Measurements from ENCODE around the gene HACD4.

Gene HACD4

GRCh38 chr9:21031091-21031807 is at the start of gene HACD4:
HACD4 (minus strand) TSS chr9:21031640; CDS start chr9:21031590, 50 bp downstream.
- peak; percentile 47 for DNase-seq (ENCODE audit: low read depth)

DNA sequence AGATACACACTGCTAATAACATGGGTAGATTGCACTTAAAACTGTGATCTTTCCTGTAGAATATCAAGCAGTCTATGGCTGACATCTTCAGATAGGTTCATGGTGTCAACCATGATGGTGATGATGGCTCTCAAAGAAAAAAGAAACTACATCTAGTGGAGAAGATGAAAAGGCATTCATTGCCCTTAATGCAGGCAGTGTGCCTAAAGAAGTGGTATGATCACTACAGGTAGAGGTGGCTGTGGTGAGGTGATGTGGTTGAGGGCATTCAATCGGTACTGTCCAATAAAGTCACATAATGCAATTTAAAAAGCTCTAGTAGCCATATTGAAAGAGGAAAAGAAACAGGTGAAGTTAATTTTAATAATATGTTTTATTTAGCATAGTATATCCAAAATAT is 49.4 kb upstream of the HACD4 start:
- DNase-seq (ENCODE audit: low read depth), result no peak

DNA sequence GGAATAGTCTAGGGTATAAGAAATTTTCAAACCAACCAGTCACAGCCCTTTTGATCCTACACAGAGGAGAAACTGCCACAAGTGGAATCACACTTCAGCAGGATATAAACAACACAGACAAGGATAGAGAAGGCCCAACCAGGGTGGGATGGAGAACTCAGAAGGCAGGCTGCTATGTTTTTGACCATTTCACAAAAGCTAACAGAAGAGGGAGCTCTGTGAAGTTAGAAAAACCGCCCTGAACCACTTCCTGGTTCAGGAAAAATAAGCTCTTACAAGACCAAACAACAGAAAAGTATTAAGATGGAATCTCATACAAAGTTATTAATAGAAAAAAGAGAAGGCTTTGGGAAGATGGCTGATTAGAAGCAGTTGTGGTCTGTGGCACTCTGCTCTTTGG is 47.3 kb upstream of the HACD4 start:
- no peak for DNase-seq (ENCODE audit: low read depth)

DNA sequence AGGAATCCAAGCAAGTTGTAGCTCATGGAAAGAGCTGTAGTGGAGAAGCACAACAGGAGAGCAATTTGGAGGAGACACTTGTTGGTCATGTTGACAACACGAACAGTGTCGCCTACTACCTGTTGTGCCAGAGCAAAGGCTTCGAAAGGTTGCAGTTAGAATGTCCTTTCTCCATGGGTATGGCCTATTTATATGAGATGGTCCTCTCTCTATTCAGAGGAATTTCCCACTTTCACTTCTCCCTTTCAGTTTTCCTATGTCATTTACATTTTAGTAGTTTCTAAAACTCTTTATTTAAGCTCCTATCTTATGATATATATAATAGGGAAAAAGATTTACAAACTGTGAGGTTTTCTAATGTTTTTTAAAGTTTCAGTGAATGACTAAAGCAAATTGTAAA is 46.3 kb upstream of the HACD4 start, which contains the start of gene IFNB1:
IFNB1 (minus strand) TSS at position 162 of the 400 bp plus-strand sequence; CDS start at position 89, 73 bp downstream.
- no peak for DNase-seq (ENCODE audit: low read depth)

GRCh38 chr9:21075484-21075883 is 44.0 kb upstream of the HACD4 start:
- no peak for DNase-seq (ENCODE audit: low read depth)

DNA sequence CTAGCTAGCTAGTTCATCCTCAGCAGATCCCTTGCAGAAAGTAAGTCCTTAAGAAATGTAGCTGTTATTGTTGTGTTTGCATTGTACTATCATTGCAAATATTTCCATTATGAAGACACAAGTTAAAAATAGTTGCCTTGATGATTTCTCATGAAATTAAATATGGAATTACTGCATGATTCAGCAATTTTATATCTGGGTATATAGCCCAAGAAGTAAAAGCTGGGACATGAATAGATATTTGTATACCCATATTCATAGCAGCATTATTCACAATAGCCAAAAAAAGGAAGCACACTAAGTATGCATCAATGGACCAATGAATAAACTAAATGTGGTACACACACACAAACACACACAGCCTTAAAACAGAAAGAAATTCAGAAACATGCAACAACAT is 39.5 kb upstream of the HACD4 start:
- no peak for DNase-seq (ENCODE audit: low read depth)

DNA sequence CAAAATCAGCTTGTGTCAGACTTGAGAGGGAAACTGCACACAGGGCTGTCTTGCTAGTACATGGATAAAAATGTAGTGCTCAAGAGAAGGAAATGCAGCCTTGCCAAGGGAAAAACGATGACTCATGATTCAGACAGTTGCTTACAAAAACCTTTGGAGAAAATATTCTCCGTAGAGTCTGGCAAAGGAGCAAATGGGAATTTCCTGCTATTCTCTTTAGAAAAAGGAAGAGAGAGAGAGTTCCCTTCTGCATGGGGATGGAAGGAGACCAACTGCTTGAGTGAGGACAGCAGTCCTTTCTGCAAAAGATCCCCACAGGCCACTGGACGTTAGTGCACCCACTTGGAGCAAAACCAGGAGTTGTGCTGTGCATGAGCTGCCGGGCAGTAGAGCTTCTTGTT is 38.7 kb upstream of the HACD4 start:
- DNase-seq (ENCODE audit: low read depth), result no peak

- no peak for DNase-seq (ENCODE audit: low read depth)
Observed at GRCh38 chr9:21060919-21061561, 29.6 kb upstream of the HACD4 start.

DNA sequence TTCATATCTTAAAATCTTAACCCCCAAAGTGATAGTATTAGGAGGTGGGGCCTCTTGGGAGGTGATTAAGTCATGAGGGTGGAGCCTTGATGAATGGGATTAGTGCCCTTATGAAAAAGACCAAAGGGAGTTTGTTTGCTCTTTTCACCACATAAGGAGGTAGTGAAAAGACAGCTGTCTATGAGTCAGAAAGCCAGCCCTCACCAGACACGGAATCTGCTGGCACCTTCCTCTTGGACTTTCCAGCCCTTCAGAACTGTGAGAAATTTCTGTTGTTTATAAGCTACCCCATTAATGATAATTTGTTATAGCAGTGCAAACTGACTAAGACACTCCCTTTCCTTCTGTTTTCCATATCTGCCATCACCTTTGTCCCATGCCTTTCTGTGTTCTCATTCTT is 25.5 kb upstream of the HACD4 start:
- DNase-seq (ENCODE audit: low read depth), result no peak

DNA sequence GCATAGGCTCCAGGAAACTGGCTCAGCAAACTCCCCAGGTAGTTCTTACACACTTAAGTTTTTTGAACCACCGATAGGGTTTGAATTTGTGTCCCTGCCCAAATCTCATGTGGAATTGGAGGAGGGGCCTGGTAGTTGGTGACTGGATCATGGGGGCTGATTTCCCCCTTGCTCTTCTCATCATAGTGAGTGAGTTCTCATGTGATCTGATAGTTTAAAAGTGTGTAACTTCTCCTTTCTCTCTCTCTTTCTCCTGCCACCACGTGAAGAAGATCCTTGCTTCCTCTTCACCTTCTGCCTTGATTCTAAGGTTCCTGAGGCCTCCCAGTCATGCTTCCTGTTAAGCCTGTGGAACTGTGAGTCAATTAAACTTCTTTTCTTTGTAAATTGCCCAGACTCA is 22.4 kb upstream of the HACD4 start:
- no peak for DNase-seq (ENCODE audit: low read depth)

DNA sequence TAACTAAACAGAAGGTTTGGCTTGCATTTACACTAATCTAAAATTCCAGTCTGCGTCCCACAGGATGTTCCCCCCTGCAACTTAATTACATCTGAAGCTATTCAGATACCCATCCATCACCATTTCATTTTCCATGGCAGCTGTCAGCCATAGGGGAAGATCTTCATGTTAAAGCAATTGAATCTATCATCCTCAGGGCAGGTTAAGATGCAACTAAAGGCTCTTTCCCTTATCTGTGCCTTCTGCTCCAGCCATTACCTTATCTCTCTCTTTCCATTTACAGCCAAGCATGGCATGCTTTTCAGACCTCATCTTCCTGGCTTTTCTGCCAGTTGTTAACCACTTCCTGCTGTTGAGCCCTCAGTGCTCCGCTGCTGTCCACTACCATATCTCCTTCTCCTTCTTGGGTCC is 15.8 kb upstream of the HACD4 start:
- no peak for DNase-seq (ENCODE audit: low read depth)

- DNase-seq (ENCODE audit: low read depth), result no peak
Observed at GRCh38 chr9:21043841-21044240, 12.4 kb upstream of the HACD4 start.

DNA sequence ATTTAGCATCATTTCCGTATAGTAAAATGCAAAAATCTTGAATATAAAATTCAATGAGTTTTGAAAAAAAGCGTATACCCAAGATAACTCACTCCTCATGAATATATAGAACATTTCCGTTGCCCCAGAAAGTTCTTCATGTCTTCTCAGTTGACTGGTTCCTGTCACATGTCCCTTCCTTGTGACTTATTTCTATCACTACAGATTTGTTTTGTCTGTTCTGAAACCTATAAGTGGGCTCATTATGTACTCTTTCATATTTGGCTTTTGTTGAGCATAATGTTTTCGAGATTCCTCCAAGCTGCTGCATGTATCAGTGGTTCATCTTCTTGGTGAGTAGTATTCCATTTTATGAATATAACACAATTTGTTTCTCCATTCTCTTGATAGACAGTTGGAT is 11.0 kb upstream of the HACD4 start:
- no peak for DNase-seq (ENCODE audit: low read depth)

- DNase-seq (ENCODE audit: low read depth), result no peak
Observed at GRCh38 chr9:21039302-21039701, 7.9 kb upstream of the HACD4 start.

- no peak for DNase-seq (ENCODE audit: low read depth)
Observed at GRCh38 chr9:21037278-21037677, 5.8 kb upstream of the HACD4 start.

- DNase-seq (ENCODE audit: low read depth), result no peak
Observed at GRCh38 chr9:21031808-21032183, 356 bp upstream of the HACD4 start.

DNA sequence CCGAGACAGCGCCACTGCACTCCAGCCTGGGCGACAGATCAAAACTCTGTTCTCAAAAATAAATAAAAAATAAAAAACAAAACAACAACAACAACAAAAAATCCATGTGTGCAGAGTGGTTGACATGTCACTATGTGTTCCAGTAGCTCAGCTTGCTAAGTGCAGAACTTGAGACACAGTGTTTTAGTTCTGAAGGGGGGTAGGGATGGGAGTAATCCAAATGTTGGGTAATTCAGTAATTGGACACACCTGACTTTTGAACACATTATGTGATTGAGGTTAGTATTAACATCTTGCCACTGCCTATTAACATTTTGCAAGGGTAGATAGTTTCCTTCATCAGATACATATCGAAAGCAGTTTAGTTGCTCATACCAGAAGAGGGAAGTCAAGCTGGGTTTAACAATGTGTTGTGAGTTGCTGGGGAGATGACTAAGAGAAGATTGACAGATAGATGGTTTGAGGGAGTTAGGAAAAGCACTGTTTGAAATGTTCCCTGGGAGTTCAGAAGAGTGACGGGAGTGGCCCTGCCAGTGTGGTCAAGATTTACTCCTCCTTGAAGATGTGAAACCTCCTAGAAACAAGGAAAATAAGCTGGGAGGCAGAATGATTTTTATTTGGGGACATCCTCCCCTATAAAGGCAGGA is 928 bp downstream of the HACD4 start:
- no peak for DNase-seq (ENCODE audit: low read depth)

- DNase-seq (ENCODE audit: low read depth), result no peak
Observed at GRCh38 chr9:21029661-21030060, 1.8 kb downstream of the HACD4 start.

- DNase-seq (ENCODE audit: low read depth), result no peak
Observed at GRCh38 chr9:21028466-21028865, 3.0 kb downstream of the HACD4 start.

GRCh38 chr9:21027295-21027694 is 4.1 kb downstream of the HACD4 start:
- DNase-seq (ENCODE audit: low read depth), result no peak

DNA sequence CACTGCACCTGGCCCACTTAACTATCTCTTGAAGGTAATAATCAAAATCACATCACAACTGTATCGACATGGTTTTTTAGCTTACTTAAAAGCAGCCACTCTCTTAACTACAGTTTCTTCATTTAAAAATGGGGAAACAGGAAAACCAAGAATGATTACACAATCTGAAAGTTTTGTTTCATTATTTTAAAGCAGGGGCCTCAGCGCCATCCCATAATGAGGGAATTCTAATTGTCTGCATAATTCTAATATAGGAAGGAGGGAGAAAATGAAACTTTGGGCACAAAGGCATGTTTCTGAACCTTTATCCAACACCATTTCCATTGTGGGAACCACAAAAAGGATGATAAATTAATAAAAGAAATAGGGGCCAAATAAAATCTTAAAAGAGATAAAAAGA is 7.6 kb downstream of the HACD4 start:
- no peak for DNase-seq (ENCODE audit: low read depth)

GRCh38 chr9:21018177-21018576 is 13.3 kb downstream of the HACD4 start:
- DNase-seq (ENCODE audit: low read depth), result no peak

All from stimulated activated CD8-positive, alpha-beta memory T cell treated with anti-CD3 and anti-CD28 coated beads, Interleukin-12 subunit alpha, Interleukin-12 subunit beta, amount 100 ng/mL, for 4 hours (primary cell).